Mucosa of descending colon (tissue), 3 donors: ENCODE data around the gene ALPL. TPM values are rescaled to one million over a fixed set of nuclear protein-coding genes. Genes with fewer than 3 reads are reported as not detected.

Source experiments
- ATAC-seq: fragments of 200-7000 bp; cut with Tn5 transposase; one replicate; pipeline ENCODE4 v1.9.1; 2020; ENCODE audit warnings: mild to moderate bottlenecking, moderate library complexity
- DNase-seq, 3 donors: peaks; one replicate each; pipeline ENCODE4 v3.0.0-alpha.2; 2020
- H3K36me3 ChIP-seq: fragments of 200-600 bp; one replicate; pipeline ENCODE4 v1.8.0; 2021; ENCODE audit warnings: low read depth, mild to moderate bottlenecking
- H3K4me1 ChIP-seq: fragments of 200-600 bp; one replicate; pipeline ENCODE4 v1.8.0; 2021; ENCODE audit warnings: low read depth, mild to moderate bottlenecking
- H3K4me3 ChIP-seq: fragments of 200-600 bp; one replicate; pipeline ENCODE4 v1.8.0; 2021; ENCODE audit warnings: mild to moderate bottlenecking
- H3K9me3 ChIP-seq: fragments of 200-600 bp; one replicate; pipeline ENCODE4 v1.8.0; 2021; ENCODE audit warnings: mild to moderate bottlenecking
- intact Hi-C, 2 donors: fragments of 100-400 bp; cut with DNase I in 1 of 2; cut with micrococcal nuclease in 1 of 2; formaldehyde crosslinking; loops; one replicate each; pipeline versions ENCODE4 v1.11.0 to v1.11.1; 2022; cut with DNase I, micrococcal nuclease
- total RNA-seq, 3 donors: library from RNA; stranded (reverse); fragmentation: NEBNext Ultra II Directional in 2 of 3; extraction: Animal tissue kit (Norgen Biotek cat#: 25700) in 2 of 3; gene quantifications; one replicate each; pipeline versions ENCODE4 v1.2.1 to v1.2.4, GENCODE V29; 2021 to 2023
- TF ChIP-seq, protein P1 (sequence below): fragments of 200-600 bp; IDR thresholded peaks from one replicate; pipeline ENCODE4 v1.8.0; 2022; ENCODE audit warnings: antibody characterized with exemption, mild to moderate bottlenecking
- donor health status: DM: no; HTN: no; CAD: no; lungs with moderate emphysema.
- donor health status: DM: no; HTN: no; CAD: no.
- donor health status: DM: no; HTN: yes; CAD: no.

Gene ALPL
- total RNA-seq, 3 donors from 2014 or later, result 0.82 to 2.7 (median 0.90) TPM

GRCh38 chr1:21573475-21573874, 64.3 kb downstream of the ALPL start:
- H3K9me3 ChIP-seq, result no peaks in the 10 kb centered on the region
- DNase-seq, result peak in 1 of 3 donors; percentile 27
- no peak overlapping the region for H3K4me3 ChIP-seq
- H3K4me1 ChIP-seq, result no peaks in the 10 kb centered on the region
- intact Hi-C loops, result no loop called here
- TF ChIP-seq, protein P1, sequence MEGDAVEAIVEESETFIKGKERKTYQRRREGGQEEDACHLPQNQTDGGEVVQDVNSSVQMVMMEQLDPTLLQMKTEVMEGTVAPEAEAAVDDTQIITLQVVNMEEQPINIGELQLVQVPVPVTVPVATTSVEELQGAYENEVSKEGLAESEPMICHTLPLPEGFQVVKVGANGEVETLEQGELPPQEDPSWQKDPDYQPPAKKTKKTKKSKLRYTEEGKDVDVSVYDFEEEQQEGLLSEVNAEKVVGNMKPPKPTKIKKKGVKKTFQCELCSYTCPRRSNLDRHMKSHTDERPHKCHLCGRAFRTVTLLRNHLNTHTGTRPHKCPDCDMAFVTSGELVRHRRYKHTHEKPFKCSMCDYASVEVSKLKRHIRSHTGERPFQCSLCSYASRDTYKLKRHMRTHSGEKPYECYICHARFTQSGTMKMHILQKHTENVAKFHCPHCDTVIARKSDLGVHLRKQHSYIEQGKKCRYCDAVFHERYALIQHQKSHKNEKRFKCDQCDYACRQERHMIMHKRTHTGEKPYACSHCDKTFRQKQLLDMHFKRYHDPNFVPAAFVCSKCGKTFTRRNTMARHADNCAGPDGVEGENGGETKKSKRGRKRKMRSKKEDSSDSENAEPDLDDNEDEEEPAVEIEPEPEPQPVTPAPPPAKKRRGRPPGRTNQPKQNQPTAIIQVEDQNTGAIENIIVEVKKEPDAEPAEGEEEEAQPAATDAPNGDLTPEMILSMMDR, result no peak
- H3K36me3 ChIP-seq, result no peaks in the 10 kb centered on the region
- no peak for ATAC-seq

DNA sequence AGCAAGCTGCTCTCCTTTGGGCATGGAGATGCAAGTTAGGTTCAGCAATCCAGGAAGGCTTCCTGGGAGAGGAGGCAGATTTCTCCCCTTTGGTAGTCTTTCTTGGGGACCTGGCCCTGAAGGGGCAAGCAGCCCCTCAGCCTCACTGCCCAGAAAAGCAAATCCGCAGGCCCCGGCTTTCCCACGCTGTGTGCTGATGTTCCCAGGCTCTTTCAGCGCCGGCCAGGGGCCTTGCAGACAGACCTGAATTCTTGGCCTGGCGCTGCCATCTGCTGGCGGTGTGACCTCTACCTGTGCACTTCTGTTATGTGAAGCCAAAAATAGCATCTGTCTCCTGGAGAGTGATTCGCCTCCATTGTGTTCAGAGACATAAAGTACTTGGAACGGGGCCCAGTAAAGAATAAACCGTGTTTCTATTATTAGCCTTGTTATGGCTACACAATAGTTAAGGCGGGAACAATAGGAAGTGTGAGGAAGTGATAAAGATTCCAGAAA, 64.8 kb downstream of the ALPL start:
- Histone ChIP-seq H3K4me3 (no peak overlapping the region), H3K4me1 (no peaks in the 10 kb centered on the region), H3K9me3 (no peaks in the 10 kb centered on the region), H3K36me3 (no peaks in the 10 kb centered on the region)
- DNase-seq (peak; percentile 74 to 76 (median 75)), ATAC-seq (peak; percentile 79)
- intact Hi-C loops, result no loop called here
- TF ChIP-seq, protein P1, result peak; percentile 14

GRCh38 chr1:21574466-21575151, 65.4 kb downstream of the ALPL start:
- TF ChIP-seq, protein P1, result no peak
- Histone ChIP-seq H3K9me3 (no peaks in the 10 kb centered on the region), H3K4me3 (no peak overlapping the region), H3K4me1 (no peaks in the 10 kb centered on the region), H3K36me3 (no peaks in the 10 kb centered on the region)
- intact Hi-C loops, result no loop called here
- peak in 2 of 3 donors; percentile 24 to 64 for DNase-seq
- peak; percentile 60 for ATAC-seq

DNA sequence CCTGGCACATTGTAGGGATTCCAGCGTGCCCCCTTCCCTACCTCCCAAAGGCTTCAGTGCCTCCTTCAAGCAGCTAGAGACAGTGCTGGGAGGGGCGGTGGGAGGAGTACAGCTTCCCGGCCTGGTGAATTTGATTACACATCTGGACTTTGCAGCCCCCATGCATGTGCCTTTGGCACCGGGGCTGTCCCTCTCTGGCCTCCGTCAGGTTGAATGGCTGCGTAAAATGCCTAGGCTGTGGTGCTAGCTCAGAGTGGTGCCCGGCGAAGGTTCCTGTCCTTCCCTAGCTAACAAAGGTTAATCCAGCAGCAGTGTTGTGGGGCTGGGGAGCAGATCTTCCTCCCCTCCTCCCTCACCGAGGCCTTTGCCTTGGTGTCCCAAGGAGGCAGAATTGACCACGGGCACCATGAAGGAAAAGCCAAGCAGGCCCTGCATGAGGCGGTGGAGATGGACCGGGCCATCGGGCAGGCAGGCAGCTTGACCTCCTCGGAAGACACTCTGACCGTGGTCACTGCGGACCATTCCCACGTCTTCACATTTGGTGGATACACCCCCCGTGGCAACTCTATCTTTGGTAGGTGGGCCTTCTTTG, 66.2 kb downstream of the ALPL start:
- H3K4me3 ChIP-seq, result no peak overlapping the region
- no peaks in the 10 kb centered on the region for H3K9me3 ChIP-seq
- ATAC-seq (no peak), DNase-seq (peak in 1 of 3 donors; percentile 29)
- intact Hi-C loops, result no loop called here
- TF ChIP-seq, protein P1, result no peak
- H3K4me1 ChIP-seq, result no peaks in the 10 kb centered on the region
- no peaks in the 10 kb centered on the region for H3K36me3 ChIP-seq

DNA sequence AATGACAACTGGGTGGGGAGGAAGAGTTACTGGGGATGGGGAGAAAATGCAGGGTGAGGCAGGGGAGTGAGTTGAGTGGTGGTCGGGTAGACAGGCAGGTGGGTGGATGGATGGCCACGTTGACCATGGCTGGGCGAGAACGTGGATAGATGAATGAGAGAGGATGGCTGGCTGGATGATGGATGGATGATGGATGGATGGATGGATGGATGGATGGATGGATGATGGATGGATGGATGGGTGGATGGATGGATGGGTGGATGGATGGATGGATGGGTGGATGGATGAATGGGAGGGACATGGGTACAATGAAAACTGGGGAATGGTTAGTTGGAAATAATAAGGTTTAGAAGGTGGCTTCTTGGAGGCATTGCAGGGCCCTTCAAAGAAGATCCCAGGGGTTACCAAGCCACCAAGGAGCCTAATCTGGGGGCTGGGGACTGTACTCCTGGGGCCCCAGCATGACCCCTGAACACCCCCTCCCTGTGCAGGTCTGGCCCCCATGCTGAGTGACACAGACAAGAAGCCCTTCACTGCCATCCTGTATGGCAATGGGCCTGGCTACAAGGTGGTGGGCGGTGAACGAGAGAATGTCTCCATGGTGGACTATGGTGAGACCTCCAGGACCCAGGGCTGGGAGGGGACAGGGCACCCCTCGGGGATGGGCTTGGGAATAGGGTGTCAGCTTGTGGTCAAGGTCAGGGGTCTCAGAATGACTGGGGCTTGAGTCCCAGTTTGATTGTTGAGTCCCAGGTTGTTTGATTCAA, 67.0 kb downstream of the ALPL start:
- TF ChIP-seq, protein P1, result no peak
- intact Hi-C loops, result no loop called here
- ATAC-seq (no peak), DNase-seq (peak in 1 of 3 donors; percentile 15)
- H3K36me3 ChIP-seq, result no peaks in the 10 kb centered on the region
- no peaks in the 10 kb centered on the region for H3K4me1 ChIP-seq
- no peak overlapping the region for H3K4me3 ChIP-seq
- no peaks in the 10 kb centered on the region for H3K9me3 ChIP-seq
